Amniotic epithelial cell (primary cell): ENCODE results near the gene NCF2.

ENCODE experiments used
- DNase-seq: peaks from one replicate; pipeline ENCODE4 v3.0.0-alpha.2; 2010; ENCODE audit warnings: low read depth

Gene NCF2

DNA sequence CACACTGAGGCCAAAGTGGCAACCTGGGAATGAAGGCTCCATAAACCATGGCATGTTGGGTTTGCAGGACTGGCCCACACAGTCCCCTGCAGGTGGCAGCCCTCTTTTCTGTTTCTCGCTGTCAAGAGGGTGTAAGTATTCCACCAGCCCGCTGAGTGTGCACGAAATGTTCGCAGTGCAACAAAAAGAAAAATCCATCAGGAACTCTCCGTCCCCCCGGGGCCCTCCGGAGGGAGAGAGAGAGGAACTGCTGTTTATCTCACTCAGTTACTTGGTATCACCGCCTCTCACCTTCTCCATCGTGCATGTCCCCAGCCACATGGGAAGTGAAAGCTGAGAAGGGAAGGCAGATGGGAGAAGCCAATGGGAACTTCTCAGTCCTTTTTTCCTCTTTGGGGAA lies 38.3 kb downstream of the NCF2 start:
- no peak for DNase-seq

DNA sequence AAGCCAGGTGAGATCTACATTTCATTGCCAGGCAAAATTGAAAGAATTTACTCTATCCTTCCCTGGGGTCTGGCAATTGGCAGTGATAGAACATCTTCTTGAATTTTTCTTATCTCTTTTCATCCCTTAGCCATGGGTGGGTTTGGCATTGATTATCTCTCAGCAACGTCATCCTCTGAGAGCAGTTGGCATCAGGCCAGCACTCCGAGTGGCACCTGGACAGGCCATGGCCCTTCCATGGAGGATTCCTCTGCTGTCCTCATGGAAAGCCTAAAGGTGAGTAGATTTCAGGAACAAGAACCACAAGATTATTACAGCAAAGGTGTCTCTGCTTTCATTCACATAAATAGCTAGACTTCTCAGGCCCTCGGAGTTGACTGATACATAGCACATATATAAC lies 39.3 kb downstream of the NCF2 start:
- no peak for DNase-seq

DNA sequence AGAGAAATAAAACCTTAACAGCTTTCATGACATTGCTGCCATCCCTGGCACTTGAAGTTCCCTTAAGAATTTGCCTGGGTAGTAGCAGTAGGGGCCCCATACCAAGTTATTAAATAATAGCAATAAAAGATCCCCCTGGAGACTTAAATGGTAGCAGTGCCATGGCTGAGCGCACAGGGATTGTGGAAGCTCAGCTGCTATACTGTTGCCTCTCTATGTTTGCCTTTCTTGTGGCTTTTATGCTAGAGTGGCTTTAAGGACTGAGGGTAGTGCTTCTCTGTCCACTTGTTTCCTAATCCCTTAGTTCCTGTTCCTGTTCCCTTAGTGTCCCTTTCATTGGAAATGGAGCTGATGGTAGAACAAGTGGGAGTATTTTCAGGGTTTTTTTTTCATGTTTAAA lies 42.1 kb downstream of the NCF2 start:
- DNase-seq, result no peak

DNA sequence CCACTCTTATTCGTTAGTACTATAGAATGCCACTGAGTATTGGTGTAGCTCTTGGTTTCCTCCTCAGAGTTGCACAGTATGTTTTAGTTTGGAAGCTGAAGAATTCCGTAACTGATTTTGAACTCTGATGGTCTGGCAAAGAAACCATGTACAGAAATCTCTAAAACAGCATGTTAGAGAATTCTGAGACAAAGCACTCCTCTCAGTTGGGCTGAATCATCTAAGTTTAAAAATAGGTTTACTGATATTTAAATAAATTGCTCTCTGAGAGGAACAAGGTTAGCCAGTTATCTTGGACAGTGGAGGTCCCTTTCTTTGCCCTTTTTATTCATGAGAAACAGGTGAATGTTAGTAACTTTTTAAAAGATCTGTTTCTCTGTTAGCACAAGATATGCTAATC lies 43.8 kb downstream of the NCF2 start:
- no peak for DNase-seq

DNA sequence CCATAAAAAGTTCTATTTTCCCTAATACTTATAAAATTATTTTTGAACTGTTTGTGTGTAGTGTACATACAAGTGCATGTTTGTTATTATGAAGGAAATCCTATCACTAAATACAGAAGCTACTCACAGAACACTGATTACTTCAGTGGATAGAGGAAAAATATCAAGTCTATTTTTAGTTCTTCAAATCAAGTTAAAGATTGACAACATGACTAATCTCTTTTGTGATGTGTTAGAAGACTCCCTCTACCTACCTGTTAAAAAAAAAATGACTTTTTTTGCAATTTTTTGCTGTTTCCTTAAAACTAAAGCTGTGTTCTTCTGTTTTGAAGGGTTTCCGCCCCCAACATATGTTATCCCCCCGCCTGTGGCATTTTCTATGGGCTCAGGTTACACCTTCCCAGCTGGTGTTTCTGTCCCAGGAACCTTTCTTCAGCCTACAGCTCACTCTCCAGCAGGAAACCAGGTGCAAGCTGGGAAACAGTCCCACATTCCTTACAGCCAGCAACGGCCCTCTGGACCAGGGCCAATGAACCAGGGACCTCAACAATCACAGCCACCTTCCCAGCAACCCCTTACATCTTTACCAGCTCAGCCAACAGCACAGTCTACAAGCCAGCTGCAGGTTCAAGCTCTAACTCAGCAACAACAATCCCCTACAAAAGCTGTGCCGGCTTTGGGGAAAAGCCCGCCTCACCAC lies 45.5 kb downstream of the NCF2 start:
- no peak for DNase-seq

DNA sequence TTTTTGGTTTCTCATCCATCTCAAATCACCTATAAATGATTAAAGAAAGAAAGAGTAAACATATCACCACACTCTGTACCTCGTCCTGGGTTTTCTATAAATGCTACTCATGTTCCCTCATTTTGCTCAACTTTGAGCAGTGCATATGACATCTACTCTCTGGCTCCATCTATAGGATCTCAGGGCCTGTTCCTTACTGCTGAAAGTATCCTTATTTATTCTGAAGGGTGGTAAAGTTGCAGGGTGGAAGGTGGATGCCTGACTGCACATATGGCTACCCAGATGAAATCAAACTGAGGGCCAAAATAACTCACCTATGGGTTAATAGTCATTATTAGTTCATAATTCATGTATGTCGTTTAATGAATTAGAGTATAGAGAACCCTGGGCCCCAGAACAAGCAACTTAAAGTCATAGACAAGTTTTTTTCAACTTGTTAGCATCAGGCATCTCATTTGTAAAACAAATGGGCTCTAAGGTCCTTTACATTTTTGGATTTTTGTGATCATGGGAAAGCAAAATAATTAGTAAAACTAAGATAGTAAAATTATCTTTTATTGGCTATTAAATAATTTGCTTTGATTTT lies 46.5 kb downstream of the NCF2 start:
- peak; percentile 71 for DNase-seq

DNA sequence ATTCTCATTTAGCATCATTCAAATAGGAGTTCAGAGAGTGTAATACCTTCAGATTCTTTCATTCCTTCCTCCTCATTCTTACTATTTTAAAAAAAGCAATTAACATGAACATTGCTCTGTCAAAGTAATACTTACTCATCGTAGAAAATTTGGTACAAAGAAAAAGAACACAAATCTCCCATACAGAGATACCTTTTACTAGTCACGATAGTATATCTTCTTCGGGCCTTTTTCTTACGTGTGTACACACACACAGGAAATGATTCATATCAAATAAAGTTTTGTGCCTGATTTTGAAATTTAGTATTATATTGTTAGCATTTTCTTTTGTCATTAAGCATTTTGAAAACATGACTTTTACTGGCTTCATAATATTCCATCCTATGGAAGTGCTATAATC lies 52.9 kb downstream of the NCF2 start:
- no peak for DNase-seq

DNA sequence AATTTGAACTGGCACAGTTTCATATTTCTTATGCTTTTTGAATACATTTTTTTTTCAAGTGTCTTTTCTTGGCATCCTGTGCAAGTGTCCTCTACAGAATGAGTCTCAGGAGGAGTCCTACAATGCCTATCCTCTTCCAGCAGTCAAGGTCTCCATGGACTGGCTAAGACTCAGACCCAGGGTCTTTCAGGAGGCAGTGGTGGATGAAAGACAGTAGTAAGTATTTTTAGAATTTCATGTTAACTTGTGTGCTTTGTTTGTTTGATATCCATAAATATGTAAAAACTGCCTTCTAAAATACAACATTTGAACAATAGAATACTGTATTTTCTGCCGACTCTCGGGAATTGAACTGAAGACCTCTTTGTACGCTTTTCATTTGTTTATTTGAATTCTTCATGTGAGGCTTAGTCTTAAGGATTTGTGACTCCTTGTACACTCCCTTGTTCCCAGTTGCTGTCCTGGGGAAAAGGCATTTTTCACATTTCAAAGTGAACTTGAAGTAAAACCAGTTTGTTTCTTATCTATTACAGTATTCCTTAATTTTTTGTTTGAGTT lies 56.6 kb downstream of the NCF2 start:
- no peak for DNase-seq

DNA sequence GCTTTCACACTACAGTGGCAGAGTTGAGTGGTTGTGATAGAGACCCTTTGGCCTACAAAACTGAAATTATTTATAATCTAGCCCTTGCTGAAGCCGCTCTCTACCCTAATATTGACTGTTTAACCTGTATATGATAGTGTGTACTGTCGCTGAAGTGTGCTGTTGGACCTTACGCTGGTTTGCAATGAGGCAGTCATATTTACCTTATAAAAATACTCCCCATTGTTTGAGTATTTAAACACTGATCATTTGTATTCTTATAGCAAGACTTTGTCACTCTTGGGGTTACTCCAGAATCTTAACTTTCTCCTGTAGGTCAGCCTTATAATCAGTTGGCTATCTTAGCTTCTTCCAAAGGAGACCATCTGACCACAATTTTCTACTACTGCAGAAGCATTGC lies 61.7 kb downstream of the NCF2 start:
- no peak for DNase-seq

DNA sequence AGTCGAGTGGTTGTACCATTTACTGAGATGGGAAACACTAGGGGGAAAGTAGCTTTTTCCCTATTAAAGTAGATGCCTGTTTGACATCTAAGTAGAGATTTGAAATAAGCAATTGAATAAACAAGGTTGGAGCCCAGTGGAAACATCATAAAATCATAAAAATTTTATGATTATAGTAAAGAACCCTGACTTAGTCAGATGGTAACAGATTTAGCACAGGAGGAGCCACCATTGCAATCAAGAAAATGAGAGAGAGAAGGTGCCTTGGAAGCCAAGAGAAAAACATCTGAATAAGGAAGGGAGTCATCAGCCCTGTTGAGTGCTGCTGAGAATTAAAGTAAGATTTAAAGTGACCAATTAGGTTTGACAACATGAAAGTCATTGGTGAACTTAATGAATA lies 68.2 kb downstream of the NCF2 start:
- DNase-seq, result no peak

DNA sequence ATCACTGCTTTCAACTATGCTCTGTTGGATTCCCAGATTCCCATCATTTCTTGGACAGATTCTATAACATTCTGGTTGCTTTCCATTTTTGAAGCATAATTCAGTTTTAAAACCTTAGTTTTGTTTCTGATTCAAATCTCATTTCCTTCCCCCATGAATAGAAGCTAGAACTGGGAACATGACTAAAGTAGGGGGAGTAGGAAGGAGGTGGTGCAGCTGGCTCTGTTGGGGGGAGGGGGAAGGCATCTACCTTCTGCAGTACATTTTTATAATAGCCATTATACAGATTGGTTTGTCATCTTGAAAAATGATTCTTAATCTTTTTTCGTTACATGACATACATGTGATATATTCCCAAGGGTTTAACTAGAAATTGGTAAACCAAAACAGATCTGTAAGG lies 69.9 kb downstream of the NCF2 start:
- no peak for DNase-seq

DNA sequence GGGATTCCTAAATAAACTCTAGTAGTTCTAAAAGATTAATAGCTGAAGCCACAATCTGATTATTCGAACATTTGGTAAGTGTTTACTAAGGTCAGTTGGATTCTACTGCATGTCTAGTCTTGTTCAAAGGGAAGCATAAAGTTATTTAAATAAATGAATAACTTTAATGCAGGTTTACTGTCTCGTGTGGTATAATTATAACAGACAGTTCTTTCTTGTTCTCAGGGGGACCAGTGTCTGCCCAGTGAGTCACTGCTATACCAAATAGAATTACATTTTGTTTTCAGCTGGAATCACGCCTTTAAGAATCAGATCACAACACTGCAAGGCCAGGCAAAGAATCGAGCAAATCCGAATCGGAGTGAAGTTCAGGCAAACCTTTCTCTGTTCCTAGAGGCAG lies 72.9 kb downstream of the NCF2 start:
- no peak for DNase-seq

DNA sequence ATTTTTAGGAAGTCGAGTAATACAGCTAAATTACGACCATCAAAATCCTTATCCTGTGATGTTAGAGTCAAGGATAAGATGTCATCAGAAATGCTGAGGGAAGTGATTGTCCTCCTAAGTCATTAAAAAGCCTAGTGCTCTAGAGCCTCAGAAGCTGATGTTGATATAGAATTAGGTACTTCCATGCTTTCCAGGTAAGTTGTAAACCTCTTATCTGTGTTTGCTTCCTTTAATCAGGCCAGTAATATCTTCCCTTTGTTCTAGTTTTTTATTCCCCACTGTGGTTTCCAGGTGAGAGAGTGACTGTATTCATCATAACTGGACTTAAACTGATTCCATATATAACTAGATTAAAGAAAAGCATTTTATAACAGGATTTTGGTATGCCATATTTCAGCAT lies 73.5 kb downstream of the NCF2 start:
- DNase-seq, result no peak

DNA sequence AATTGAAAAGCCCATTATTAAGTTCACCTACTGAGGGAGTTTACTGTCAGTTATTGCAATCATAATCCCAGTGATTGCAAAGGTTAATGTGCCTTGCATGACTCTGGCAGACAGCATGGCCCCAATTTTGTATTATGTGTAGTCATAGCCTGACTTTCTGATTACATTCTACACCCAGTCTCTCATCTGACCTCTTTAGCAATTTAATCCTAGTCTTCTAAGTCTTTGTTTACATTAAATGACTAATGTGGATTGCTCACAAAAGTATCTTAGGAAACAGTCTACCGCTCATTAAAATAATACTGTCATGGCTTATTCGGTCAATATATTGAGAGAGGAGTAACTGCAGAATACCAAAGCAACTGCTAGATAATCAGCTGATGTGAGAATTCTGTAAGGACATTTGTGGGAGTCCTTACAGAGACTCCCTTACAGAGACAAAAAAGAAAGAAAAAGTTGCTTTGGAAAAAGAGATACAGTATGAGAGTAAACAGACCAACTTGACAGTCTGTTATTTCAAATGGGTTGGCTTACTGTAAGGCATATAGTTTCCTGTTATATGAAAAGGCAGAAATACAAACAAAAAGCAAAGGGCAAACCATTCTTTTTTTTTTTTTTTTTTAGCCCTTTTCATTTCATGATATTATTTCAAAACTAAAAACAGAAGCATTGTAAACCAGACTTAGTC lies 75.1 kb downstream of the NCF2 start:
- DNase-seq, result peak; percentile 87

DNA sequence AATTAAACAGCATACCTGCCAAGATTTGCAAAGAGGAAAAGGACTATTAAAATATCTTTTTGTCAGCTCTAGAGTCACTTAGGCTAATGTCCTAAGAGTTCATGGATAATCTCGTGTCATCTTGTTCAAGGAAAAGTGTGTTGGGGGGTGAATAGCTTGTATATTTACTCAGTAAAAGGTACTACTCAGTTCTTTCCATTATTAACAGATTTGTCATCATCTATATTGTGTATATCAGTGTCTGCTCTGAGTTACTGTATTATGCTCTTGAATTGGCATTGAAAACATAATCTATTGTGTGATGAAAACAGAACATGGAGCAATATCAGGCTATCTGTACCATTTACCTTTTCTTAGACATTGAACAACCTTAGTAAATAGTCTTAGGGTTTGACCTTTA lies 76.0 kb downstream of the NCF2 start:
- DNase-seq, result no peak

DNA sequence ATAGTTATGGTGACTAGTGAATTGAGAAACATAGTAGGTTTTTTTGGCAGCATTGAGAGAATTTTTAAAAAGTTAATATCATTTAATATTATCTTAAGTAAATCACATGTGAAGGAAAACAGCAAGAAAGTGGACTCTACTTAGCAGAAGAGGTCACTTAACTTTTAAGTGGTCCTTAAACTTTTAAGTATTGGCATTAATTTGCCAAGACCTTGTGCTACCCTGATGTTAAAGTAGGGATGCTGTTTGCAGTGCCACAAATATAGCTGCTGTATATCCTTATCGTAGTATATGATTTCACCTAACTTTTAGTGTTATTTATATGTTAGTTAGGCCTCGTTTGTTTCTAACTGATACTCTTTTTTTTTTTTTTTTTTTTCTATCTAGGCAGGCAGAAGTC lies 77.8 kb downstream of the NCF2 start:
- DNase-seq, result no peak

DNA sequence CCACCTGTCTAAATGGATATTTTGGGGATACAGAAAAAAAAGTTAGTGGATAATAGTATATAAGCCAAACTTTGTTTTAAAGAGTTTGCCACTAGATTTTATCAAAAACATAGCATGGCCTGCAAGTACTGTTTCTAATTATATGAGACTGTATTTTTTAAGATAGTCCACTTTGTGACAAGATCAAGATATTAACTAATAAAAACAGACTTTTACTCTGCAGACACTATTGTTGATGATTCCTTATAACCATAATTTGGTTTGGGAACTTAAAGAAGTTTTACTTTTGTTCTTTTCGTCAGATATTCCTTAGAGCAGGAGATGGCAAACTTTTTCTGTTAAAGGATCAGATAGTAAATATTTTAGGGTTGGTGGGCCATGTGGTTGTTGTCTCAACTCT lies 81.6 kb downstream of the NCF2 start:
- no peak for DNase-seq

DNA sequence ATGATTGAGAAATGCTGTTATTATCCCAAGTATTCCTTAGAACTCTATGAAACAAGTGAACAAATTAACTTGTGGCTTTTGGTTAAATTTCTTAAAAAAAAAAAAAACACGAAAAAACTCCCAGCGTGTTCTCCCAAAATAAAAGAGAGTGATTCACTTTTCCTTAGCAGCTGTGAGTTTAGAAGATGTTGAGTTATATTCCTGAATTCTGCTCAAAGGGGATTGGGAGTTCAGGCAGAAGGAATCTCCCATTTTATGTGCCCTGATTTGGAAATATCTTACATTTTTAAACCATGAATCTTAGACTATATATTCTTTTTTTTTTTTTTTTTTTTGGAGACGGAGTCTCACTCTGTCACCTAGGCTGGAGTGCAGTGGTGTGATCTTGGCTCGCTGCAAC lies 83.7 kb downstream of the NCF2 start:
- DNase-seq, result no peak
